Measurements from ENCODE around the gene SPPL3.

Gene SPPL3

DNA sequence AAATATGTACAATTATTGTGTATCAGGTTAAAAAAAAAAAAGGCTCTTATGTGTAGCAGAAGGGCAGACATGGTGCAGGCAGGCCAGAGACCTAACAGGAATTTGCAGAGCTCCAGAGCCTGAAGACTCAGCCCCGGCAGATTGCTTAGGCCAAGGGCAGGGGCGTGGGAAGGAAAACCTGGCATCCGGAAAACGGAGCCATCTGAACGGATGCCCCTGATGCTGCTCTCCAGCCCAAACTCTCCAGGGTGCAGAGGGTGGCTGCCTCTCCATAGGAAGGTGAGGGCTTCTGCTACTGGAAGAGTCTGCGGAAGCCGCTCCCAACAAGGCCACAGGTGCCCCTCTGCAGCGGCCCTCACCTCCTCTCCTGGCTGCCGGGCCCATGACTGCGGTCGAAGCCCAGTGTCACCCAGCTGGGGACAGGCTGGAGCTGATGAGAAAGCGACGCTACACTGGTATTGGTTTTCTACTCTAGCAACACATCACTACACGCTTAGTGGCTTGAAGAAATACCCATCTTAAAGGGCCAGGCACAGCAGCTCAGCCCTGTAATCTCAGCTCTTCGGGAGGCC lies 159.2 kb downstream of the SPPL3 start:
- DNase-seq (ENCODE audit: low read depth) = no peak
- TF ChIP-seq, protein P1, sequence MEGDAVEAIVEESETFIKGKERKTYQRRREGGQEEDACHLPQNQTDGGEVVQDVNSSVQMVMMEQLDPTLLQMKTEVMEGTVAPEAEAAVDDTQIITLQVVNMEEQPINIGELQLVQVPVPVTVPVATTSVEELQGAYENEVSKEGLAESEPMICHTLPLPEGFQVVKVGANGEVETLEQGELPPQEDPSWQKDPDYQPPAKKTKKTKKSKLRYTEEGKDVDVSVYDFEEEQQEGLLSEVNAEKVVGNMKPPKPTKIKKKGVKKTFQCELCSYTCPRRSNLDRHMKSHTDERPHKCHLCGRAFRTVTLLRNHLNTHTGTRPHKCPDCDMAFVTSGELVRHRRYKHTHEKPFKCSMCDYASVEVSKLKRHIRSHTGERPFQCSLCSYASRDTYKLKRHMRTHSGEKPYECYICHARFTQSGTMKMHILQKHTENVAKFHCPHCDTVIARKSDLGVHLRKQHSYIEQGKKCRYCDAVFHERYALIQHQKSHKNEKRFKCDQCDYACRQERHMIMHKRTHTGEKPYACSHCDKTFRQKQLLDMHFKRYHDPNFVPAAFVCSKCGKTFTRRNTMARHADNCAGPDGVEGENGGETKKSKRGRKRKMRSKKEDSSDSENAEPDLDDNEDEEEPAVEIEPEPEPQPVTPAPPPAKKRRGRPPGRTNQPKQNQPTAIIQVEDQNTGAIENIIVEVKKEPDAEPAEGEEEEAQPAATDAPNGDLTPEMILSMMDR (IDR thresholded peaks at IDR 0.05; ENCODE audit: low read length, missing control alignments) = no peak
- no peak overlapping the region for H3K4me3 ChIP-seq (replicated peaks; ENCODE audit: low read depth, low read length)

DNA sequence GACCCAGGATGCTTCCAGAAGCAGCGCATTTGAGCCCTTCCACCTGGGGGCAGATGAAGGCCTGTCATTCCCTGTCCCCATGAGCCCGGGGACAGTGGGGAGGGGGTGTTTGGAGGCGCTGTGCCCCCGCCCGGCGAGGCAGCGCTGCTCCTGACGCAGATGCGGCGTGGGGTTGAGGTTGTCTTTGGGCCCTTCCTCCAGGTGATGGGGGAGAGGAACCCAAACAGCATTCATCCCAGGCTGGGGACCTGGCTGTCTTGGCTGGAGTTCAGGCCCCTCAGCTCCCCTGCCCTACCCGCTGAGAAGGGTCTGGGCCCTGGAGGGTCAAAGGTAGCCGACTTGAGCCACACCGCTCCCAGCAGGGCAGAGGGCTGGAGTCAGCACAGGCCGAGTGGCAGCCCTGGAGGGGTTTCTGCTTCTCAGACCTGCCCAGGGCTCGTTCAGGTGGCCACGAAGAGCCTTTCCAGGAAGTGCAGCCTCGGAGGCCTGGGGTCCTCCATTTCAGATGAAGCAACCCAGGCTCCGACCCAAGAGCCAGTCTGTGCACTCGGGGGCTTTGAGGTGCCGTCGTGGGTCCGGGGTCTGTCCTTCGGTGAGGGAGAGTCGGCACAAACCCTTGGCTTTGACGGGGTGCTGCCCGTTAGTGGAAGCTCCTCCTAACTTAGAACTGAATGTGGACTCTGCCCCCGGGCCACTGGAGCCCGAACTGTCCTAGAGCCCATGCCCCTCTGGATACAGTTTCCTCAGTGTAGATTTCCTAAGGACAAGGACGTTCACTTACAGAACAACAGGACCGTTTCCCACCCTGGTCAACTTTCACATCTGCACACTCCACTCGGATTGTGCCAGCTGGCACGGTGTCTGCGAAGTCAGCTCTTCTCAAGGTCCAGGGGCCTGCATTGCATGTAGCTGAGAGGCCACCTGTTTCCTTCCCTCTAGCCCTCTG lies 162.4 kb downstream of the SPPL3 start:
- H3K4me3 ChIP-seq (replicated peaks; ENCODE audit: low read depth, low read length) = no peak overlapping the region
- DNase-seq (ENCODE audit: low read depth) = no peak
- TF ChIP-seq, protein P1 (IDR thresholded peaks at IDR 0.05; ENCODE audit: low read length, missing control alignments) = no peak

DNA sequence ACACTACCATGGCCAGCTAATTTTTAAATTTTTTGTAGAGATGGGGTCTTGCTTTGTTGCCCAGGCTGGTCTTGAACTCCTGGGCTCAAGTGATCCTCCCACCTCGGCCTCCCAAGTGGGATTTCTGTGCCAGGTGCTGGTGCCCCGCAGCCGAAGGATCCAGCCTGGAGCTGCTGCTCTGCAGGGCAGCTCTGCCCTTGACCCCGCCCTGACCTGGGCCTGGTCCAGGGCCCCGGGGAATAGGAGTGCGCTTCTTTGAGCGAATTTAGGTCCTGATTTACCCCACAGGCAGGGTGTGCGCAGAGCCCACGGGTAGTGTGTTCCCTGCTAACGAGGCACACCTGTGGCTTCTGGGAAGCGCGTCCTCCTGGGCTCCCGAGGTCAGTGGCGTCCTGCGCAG lies 163.3 kb downstream of the SPPL3 start:
- TF ChIP-seq, protein P1 (IDR thresholded peaks at IDR 0.05; ENCODE audit: low read length, missing control alignments) = no peak
- H3K4me3 ChIP-seq (replicated peaks; ENCODE audit: low read depth, low read length) = no peak overlapping the region
- no peak for DNase-seq (ENCODE audit: low read depth)

DNA sequence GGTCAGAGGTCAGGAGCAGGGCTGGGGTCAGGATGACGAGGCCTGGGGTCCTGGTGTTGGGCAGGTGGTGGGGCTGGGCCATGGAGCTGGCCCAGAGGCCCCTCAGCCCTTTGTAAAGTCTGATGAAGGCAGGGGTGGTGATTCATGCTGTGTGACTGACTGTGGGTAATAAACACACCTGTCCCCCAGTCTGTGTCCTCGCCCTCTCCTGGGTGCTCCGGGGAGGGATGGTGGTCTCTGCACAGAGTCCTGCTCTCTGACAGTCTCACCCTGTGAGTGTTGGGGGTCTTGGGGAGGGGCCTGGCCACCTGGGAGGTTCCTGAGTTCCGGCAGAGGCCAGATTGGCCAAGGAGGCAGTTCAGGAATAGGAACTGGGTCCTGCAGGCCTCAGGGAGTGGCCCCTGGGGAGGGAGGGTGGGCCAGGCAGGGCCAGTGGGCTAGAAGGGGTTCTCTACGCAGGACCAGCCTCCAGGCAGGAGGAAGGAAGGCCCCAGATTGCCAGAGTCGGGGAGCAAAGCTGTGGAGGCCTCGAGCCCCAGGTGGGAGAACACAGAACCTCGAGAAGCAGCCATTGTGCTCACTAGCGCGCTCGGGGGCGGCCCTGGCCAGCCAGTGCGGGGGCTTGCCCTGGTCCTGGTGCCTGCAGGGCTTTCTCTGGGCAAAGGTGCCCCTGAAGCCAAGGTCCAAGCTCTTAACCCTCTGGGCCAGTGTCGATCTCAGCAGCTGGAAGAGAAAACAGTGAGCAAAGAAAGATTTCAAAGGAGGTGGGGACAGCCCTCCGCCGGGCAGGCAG lies 164.1 kb downstream of the SPPL3 start:
- TF ChIP-seq, protein P1 (IDR thresholded peaks at IDR 0.05; ENCODE audit: low read length, missing control alignments) = no peak
- no peak for DNase-seq (ENCODE audit: low read depth)
- no peak overlapping the region for H3K4me3 ChIP-seq (replicated peaks; ENCODE audit: low read depth, low read length)

DNA sequence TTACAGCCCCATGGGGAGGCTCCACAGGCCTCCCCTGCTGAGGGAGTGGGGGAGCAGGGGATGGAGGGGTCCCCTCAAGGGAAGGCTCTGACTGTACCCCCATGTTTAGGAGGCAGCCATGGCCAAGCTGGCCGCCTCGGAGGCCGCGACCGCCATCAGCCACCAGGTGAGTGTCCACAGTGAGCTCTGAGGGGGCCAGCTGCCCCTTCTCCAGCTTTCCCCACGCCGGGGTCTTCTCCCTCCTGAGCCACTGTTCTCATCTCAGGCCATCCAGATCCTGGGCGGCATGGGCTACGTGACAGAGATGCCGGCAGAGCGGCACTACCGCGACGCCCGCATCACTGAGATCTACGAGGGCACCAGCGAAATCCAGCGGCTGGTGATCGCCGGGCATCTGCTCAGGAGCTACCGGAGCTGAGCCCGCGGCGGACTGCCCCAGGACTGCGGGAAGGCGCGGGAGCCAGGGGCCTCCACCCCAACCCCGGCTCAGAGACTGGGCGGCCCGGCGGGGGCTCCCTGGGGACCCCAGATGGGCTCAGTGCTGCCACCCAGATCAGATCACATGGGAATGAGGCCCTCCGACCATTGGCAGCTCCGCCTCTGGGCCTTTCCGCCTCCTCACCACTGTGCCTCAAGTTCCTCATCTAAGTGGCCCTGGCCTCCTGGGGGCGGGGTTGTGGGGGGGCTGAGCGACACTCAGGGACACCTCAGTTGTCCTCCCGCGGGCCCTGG lies 165.0 kb downstream of the SPPL3 start:
- no peak overlapping the region for H3K4me3 ChIP-seq (replicated peaks; ENCODE audit: low read depth, low read length)
- DNase-seq (ENCODE audit: low read depth) = no peak
- TF ChIP-seq, protein P1 (IDR thresholded peaks at IDR 0.05; ENCODE audit: low read length, missing control alignments) = no peak

DNA sequence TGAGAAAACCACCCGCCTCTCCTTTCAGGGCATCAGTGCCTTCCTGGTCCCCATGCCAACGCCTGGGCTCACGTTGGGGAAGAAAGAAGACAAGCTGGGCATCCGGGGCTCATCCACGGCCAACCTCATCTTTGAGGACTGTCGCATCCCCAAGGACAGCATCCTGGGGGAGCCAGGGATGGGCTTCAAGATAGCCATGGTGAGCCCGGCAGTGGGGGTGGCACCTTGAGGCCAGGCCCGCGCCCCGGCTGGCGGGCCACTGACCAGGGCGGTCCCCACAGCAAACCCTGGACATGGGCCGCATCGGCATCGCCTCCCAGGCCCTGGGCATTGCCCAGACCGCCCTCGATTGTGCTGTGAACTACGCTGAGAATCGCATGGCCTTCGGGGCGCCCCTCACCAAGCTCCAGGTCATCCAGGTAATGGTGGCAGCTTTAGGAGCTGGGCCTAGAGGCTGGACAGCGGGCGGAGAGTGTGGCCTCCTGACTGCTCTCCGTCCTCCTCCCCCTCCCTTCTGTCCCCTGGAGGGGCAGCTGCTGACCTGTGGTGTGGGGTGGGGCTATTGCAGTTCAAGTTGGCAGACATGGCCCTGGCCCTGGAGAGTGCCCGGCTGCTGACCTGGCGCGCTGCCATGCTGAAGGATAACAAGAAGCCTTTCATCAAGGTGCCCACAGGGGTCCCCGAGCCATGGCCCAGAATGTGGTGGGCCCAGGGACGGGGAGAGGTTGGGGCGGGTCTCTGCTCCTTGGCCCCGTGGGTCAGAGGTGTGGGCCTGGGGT lies 165.7 kb downstream of the SPPL3 start:
- TF ChIP-seq, protein P1 (IDR thresholded peaks at IDR 0.05; ENCODE audit: low read length, missing control alignments) = no peak
- no peak overlapping the region for H3K4me3 ChIP-seq (replicated peaks; ENCODE audit: low read depth, low read length)
- no peak for DNase-seq (ENCODE audit: low read depth)

Measured in fibroblast of pulmonary artery (primary cell).